Testis (tissue), 2 donors: Measurements from ENCODE around the gene THSD1.

Source experiments
- POLR2A ChIP-seq: fragments of 450-650 bp; IDR thresholded peaks from one replicate; pipeline ENCODE4 v1.6.1; 2017; ENCODE audit warnings: antibody characterized with exemption, mild to moderate bottlenecking, moderate library complexity
- TF ChIP-seq, protein P1 (sequence below), 3 experiments: fragments of 450-650 bp in 2 of 3; fragments of 200-600 bp in 1 of 3; sonication (generic) in 1 of 3; IDR thresholded peaks; one replicate each; pipeline ENCODE4 v1.5.1; 2016 to 2019; ENCODE audit warnings: antibody characterized with exemption in 3 of 3, mild to moderate bottlenecking in 2 of 3, moderate library complexity in 1 of 3

- TF ChIP-seq, protein P1, sequence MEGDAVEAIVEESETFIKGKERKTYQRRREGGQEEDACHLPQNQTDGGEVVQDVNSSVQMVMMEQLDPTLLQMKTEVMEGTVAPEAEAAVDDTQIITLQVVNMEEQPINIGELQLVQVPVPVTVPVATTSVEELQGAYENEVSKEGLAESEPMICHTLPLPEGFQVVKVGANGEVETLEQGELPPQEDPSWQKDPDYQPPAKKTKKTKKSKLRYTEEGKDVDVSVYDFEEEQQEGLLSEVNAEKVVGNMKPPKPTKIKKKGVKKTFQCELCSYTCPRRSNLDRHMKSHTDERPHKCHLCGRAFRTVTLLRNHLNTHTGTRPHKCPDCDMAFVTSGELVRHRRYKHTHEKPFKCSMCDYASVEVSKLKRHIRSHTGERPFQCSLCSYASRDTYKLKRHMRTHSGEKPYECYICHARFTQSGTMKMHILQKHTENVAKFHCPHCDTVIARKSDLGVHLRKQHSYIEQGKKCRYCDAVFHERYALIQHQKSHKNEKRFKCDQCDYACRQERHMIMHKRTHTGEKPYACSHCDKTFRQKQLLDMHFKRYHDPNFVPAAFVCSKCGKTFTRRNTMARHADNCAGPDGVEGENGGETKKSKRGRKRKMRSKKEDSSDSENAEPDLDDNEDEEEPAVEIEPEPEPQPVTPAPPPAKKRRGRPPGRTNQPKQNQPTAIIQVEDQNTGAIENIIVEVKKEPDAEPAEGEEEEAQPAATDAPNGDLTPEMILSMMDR (IDR thresholded peaks at IDR 0.05): no peak
- no peak for TF ChIP-seq POLR2A
Measured at GRCh38 chr13:52387721-52388120, 18.3 kb downstream of the THSD1 start.
